Measurements from ENCODE around the gene ZNF280A.
"Not testable (repeated sequence)": the region's sequence is repeated elsewhere in the genome, so short reads cannot be mapped to it uniquely, and the experiment has no call there.

Gene ZNF280A

GRCh38 chr22:22510833-22511232 is 9.2 kb downstream of the ZNF280A start:
- not testable (repeated sequence) for H3K4me1 ChIP-seq (ENCODE audit: control insufficient read depth in 1 of 2, insufficient read depth in 2 of 2, low read length in 2 of 2); H2BK12ac ChIP-seq (ENCODE audit: low read length); H3K23ac ChIP-seq (ENCODE audit: low read length); H3K27ac ChIP-seq (ENCODE audit: low read depth, low read length); H3K4ac ChIP-seq (ENCODE audit: low read depth, low read length); H2AFZ ChIP-seq (ENCODE audit: insufficient read depth, low read length, poor library complexity); H3K9ac ChIP-seq (ENCODE audit: low read length); H3K79me2 ChIP-seq (ENCODE audit: control insufficient read depth, insufficient read depth, low read length, poor library complexity); H4K8ac ChIP-seq (ENCODE audit: low read depth, low read length); H2AK5ac ChIP-seq (ENCODE audit: low read length); H3K4me3 ChIP-seq (ENCODE audit: low read depth, low read length); H2BK120ac ChIP-seq (ENCODE audit: insufficient read depth, low read length, poor library complexity); H3K79me1 ChIP-seq (ENCODE audit: low read length); H2BK5ac ChIP-seq (ENCODE audit: low read depth, low read length, poor library complexity); H3K18ac ChIP-seq (ENCODE audit: low read length); H4K12ac ChIP-seq (ENCODE audit: low read depth, low read length); H3K36me3 ChIP-seq (ENCODE audit: control insufficient read depth in 1 of 2, insufficient read depth in 2 of 2, low read length in 2 of 2); DNase-seq; H3K27me3 ChIP-seq (ENCODE audit: insufficient read depth, low read length); H3K4me2 ChIP-seq (ENCODE audit: low read length); H4K91ac ChIP-seq (ENCODE audit: low read depth, low read length); H3K14ac ChIP-seq (ENCODE audit: low read length)
- H3K9me3 ChIP-seq (ENCODE audit: insufficient read depth, low read depth, low read length) = peaks cover 11% of the 10 kb centered on the region
- no CpG with 5 or more reads among the region's 7 CpGs for WGBS (ENCODE audit: extremely low coverage, insufficient coverage, insufficient read length)

- WGBS (ENCODE audit: extremely low coverage, insufficient coverage, insufficient read length) = no CpG with 5 or more reads among the region's 6 CpGs
Measured at GRCh38 chr22:22509912-22510311, 10.2 kb downstream of the ZNF280A start.

GRCh38 chr22:22508274-22509176 is 11.5 kb downstream of the ZNF280A start, which contains the start of gene ZNF280B:
Gene ZNF280B (minus strand): TSS chr22:22508742. CDS start chr22:22489398, 19,344 bp downstream.
- no CpG with 5 or more reads among the region's 72 CpGs for WGBS (ENCODE audit: extremely low coverage, insufficient coverage, insufficient read length)
- H2BK120ac ChIP-seq (ENCODE audit: insufficient read depth, low read length, poor library complexity) = no peak within 1 kb of the TSS
- H3K27ac ChIP-seq (ENCODE audit: low read depth, low read length) = no peak within 1 kb of the TSS
- H3K9me3 ChIP-seq (ENCODE audit: insufficient read depth, low read depth, low read length) = peaks cover 11% of the 10 kb centered on the region
- H3K4me2 ChIP-seq (ENCODE audit: low read length) = peak within 1 kb of the TSS; percentile 63
- H2BK5ac ChIP-seq (ENCODE audit: low read depth, low read length, poor library complexity) = no peak within 1 kb of the TSS
- H2AFZ ChIP-seq (ENCODE audit: insufficient read depth, low read length, poor library complexity) = peak within 1 kb of the TSS; percentile 41
- H2BK12ac ChIP-seq (ENCODE audit: low read length) = no peak within 1 kb of the TSS
- H4K91ac ChIP-seq (ENCODE audit: low read depth, low read length) = no peak within 1 kb of the TSS
- peaks cover 7% of the 10 kb centered on the region for H3K27me3 ChIP-seq (ENCODE audit: insufficient read depth, low read length)
- H3K4me3 ChIP-seq (ENCODE audit: low read depth, low read length) = peak within 1 kb of the TSS; percentile 69
- H3K79me2 ChIP-seq (ENCODE audit: control insufficient read depth, insufficient read depth, low read length, poor library complexity) = peaks cover 2% of the 10 kb centered on the region
- peak within 1 kb of the TSS; percentile 33 for H3K14ac ChIP-seq (ENCODE audit: low read length)
- H2AK5ac ChIP-seq (ENCODE audit: low read length) = no peak within 1 kb of the TSS
- no peaks in the 10 kb centered on the region for H3K36me3 ChIP-seq (ENCODE audit: control insufficient read depth in 1 of 2, insufficient read depth in 2 of 2, low read length in 2 of 2)
- no peak within 1 kb of the TSS for H3K18ac ChIP-seq (ENCODE audit: low read length)
- H3K23ac ChIP-seq (ENCODE audit: low read length) = no peak within 1 kb of the TSS
- peaks cover 2% of the 10 kb centered on the region for H3K79me1 ChIP-seq (ENCODE audit: low read length)
- no peak within 1 kb of the TSS for H3K4ac ChIP-seq (ENCODE audit: low read depth, low read length)
- H4K12ac ChIP-seq (ENCODE audit: low read depth, low read length) = no peak within 1 kb of the TSS
- peaks cover 5 to 10% of the 10 kb centered on the region in 2 experiments for H3K4me1 ChIP-seq (ENCODE audit: control insufficient read depth in 1 of 2, insufficient read depth in 2 of 2, low read length in 2 of 2)
- peak within 1 kb of the TSS; percentile 3 for H4K8ac ChIP-seq (ENCODE audit: low read depth, low read length)
- peak within 1 kb of the TSS; percentile 6 for H3K9ac ChIP-seq (ENCODE audit: low read length)
- peak; percentile 80 to 92 for DNase-seq

More at GRCh38 chr22:22509912-22510311, 10.2 kb downstream of the ZNF280A start:
- not testable (repeated sequence) for H2BK5ac ChIP-seq (ENCODE audit: low read depth, low read length, poor library complexity); DNase-seq; H3K4me3 ChIP-seq (ENCODE audit: low read depth, low read length); H3K14ac ChIP-seq (ENCODE audit: low read length); H4K91ac ChIP-seq (ENCODE audit: low read depth, low read length); H4K8ac ChIP-seq (ENCODE audit: low read depth, low read length); H2BK12ac ChIP-seq (ENCODE audit: low read length); H4K12ac ChIP-seq (ENCODE audit: low read depth, low read length); H3K27me3 ChIP-seq (ENCODE audit: insufficient read depth, low read length); H3K4me1 ChIP-seq (ENCODE audit: control insufficient read depth in 1 of 2, insufficient read depth in 2 of 2, low read length in 2 of 2); H3K9ac ChIP-seq (ENCODE audit: low read length); H3K18ac ChIP-seq (ENCODE audit: low read length); H2AK5ac ChIP-seq (ENCODE audit: low read length); H3K4me2 ChIP-seq (ENCODE audit: low read length); H2AFZ ChIP-seq (ENCODE audit: insufficient read depth, low read length, poor library complexity); H2BK120ac ChIP-seq (ENCODE audit: insufficient read depth, low read length, poor library complexity); H3K36me3 ChIP-seq (ENCODE audit: control insufficient read depth in 1 of 2, insufficient read depth in 2 of 2, low read length in 2 of 2); H3K4ac ChIP-seq (ENCODE audit: low read depth, low read length); H3K27ac ChIP-seq (ENCODE audit: low read depth, low read length); H3K79me2 ChIP-seq (ENCODE audit: control insufficient read depth, insufficient read depth, low read length, poor library complexity); H3K23ac ChIP-seq (ENCODE audit: low read length); H3K79me1 ChIP-seq (ENCODE audit: low read length)
- peaks cover 11% of the 10 kb centered on the region for H3K9me3 ChIP-seq (ENCODE audit: insufficient read depth, low read depth, low read length)

- no CpG with 5 or more reads among the region's 13 CpGs for WGBS (ENCODE audit: extremely low coverage, insufficient coverage, insufficient read length)
Measured at GRCh38 chr22:22507743-22508273, 12.3 kb downstream of the ZNF280A start.

More at GRCh38 chr22:22507743-22508273, 12.3 kb downstream of the ZNF280A start:
- Histone ChIP-seq H3K4me1 (ENCODE audit: control insufficient read depth in 1 of 2, insufficient read depth in 2 of 2, low read length in 2 of 2) (peaks cover 5 to 10% of the 10 kb centered on the region in 2 experiments), H3K9ac (ENCODE audit: low read length) (no peak overlapping the region), H3K4me2 (ENCODE audit: low read length) (peak overlapping the region; percentile 63), H3K79me1 (ENCODE audit: low read length) (peaks cover 2% of the 10 kb centered on the region), H2BK12ac (ENCODE audit: low read length) (no peak overlapping the region), H2BK5ac (ENCODE audit: low read depth, low read length, poor library complexity) (no peak overlapping the region), H4K12ac (ENCODE audit: low read depth, low read length) (no peak overlapping the region), H3K27ac (ENCODE audit: low read depth, low read length) (no peak overlapping the region), H2AFZ (ENCODE audit: insufficient read depth, low read length, poor library complexity) (peak overlapping the region; percentile 41), H2BK120ac (ENCODE audit: insufficient read depth, low read length, poor library complexity) (no peak overlapping the region), H2AK5ac (ENCODE audit: low read length) (no peak overlapping the region), H3K23ac (ENCODE audit: low read length) (no peak overlapping the region), H3K14ac (ENCODE audit: low read length) (no peak overlapping the region), H3K4me3 (ENCODE audit: low read depth, low read length) (no peak overlapping the region), H4K91ac (ENCODE audit: low read depth, low read length) (no peak overlapping the region), H3K18ac (ENCODE audit: low read length) (no peak overlapping the region), H3K9me3 (ENCODE audit: insufficient read depth, low read depth, low read length) (peaks cover 11% of the 10 kb centered on the region), H3K79me2 (ENCODE audit: control insufficient read depth, insufficient read depth, low read length, poor library complexity) (peaks cover 2% of the 10 kb centered on the region), H3K27me3 (ENCODE audit: insufficient read depth, low read length) (peaks cover 7% of the 10 kb centered on the region), H3K4ac (ENCODE audit: low read depth, low read length) (no peak overlapping the region), H4K8ac (ENCODE audit: low read depth, low read length) (no peak overlapping the region), H3K36me3 (ENCODE audit: control insufficient read depth in 1 of 2, insufficient read depth in 2 of 2, low read length in 2 of 2) (no peaks in the 10 kb centered on the region)
- peak in 1 of 2 donors; percentile 56 for DNase-seq
